GM10266 (cell line): ENCODE results near the gene KCNS3.

Experiments
- DNase-seq: peaks from one replicate; pipeline ENCODE4 v3.0.0; 2012; ENCODE audit errors: extremely low spot score
- CTCF ChIP-seq: IDR thresholded peaks from 2 replicates; pipeline ENCODE4 v1.5.1; 2012; ENCODE audit warnings: mild to moderate bottlenecking, low read depth; ENCODE audit not compliant: control insufficient read depth, insufficient read depth; ENCODE audit errors: missing control alignments

The KCNS3 gene

DNA sequence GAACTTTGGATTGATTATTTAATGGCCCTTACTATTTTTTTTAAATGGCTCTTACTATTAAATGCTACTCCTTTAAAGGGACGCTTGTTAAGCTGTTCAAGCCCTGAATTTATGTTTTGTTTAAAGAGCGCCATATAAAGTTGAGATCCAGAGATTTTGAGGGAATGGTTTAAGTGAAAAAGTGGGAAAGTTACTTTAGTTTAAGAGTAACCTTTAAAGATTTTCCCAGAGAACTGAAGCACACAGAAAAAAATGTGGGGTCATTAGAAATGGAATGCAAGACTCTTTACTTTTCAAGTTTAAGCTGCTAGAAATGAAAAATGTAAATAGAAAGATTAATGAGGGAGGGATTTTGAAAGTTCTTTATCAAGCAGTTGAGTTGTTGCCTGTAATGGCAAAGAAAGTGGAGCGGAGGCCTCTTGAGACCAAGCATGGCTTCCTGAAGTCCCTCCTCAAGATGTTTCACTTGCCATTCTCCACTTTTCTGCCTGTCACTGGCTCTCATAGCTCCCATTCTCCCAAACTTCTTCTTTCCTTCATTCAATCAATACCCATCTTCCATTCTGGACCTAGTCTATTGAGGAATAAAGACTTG is 93.2 kb downstream of the KCNS3 start:
- no peak for TF ChIP-seq CTCF
- DNase-seq = no peak

DNA sequence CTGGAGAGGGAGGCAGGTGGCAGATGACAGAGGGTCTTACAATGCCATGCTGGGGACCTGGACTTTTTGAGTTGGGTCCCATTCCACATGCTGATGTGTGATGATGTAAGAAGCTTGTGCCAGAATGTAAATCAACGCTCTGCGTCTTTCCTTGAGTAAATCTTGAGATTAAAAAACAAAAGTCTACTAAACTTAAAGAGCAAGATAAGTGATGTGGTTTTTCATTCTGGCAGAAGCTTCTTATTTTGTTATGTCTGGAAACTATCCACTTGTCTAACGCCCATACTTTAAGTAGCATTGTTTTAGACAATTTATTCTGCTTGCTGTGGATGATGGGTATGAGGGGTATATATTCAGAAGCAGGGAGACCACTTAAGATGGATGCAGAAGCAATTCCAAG is 94.5 kb downstream of the KCNS3 start:
- TF ChIP-seq CTCF = no peak
- DNase-seq = no peak

GRCh38 chr2:17975401-17975800 is 96.9 kb downstream of the KCNS3 start:
- no peak for DNase-seq

DNA sequence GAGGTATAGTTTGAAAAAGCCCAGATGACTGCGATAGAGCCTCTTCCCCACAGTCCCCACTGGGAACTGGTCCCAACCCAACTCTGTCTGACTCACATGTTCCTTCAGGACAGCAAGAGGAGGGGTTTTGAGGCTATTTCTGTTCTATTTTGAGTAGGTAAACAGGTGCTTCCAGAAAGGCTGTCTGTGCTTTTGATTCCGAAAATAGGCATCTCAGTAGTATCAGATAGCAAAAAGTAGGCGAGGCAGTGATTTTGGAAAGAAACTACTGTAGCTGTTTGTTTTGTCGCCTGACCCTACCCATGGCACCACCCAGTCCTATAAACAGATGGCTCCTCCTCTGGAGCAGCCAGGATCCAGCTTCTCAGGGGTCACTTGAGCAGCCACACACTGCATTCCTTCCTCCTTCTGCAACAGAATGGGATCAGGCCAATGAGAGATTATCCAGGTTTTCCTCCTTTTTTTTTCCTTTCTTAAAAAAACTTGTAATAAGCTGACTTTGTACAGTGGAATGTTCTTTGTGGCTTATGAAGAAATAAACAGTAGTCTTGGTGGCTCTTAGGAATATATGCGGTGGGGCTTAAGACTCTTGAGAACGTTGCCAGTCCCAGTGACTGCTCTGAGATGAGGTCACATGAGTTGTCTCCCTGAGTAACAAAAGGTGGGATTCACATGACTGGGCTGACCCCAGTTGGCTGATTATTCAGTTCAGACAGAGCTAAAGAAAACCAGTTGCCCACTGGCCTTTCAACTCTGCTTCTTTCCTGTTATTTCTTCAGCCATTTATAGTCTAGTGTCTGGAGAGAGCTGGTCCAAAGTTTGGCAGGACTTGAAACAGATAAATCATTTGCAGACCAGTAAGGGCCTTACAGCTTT is 98.6 kb downstream of the KCNS3 start:
- no peak for DNase-seq
- TF ChIP-seq CTCF = no peak

More at GRCh38 chr2:17975401-17975800, 96.9 kb downstream of the KCNS3 start:
- TF ChIP-seq CTCF = no peak

DNA sequence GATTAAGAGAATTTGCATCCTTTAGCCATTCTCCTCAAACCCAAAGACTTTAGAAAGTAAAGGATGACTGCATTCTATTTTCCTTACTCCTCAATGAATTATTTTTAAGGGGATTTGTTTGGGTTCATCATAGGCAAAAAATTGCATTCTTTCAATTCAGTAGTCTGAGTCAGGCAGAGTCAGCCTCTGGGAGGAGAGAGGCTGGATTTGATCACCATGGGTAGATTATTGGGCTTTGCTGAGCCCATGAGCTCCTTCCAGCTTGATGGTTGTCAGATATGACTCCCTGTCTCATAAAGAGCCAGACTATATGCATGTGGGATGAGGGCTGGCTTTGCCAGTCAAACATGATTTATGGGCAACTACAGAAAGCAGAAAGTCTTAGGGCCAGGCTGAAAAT is 101.2 kb downstream of the KCNS3 start:
- DNase-seq = no peak
- TF ChIP-seq CTCF = no peak

- no peak for DNase-seq
- TF ChIP-seq CTCF = no peak
Measured at GRCh38 chr2:17981936-17982335, 103.5 kb downstream of the KCNS3 start.
